Inflammatory macrophage (primary cell): ENCODE data around the gene NGRN.
"Not testable (repeated sequence)": the region's sequence is repeated elsewhere in the genome, so short reads cannot be mapped to it uniquely, and the experiment has no call there.

ENCODE experiments used
- DNase-seq, 2 donors: peaks; one replicate each; pipeline ENCODE4 v3.0.0-alpha.2; 2020 to 2022

NGRN gene

DNA sequence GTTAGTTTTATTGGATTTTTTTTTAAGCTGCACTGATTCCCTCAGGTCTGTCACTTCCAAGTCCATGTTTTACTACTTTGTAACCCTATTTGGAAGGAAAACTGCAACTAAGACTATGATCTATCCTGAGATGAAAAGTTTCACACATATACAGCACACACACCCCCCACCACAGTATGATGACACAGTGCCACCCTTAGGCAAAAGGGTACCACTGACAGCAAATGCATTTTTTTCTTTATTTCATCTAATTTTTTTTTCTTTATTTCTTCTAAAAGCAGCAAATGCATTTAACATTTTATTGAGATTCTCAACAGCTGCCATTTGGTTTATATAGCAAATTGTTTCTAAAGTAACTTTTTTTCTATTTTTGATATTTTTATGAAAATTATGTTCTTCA is 21.2 kb downstream of the NGRN start:
- DNase-seq: peak; percentile 21 to 25

DNA sequence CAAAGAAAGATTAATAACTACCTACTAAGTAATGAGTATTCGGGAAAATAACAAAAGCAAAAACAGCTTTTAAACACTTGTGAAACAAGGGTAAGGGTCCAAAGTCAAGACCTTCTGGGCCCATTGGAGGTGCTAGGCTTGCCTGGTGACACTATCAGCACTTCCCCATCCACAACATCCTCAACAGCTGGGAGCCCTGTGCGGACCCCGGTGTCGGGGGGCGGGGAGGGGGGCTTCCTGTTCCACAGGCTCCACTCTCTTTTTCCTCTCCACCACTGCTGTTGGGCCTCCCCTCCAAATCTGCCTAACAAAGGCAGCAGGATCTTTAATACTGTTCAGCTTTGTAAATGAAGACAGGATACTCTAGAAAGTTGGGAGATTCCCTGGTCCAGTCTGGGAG is 21.6 kb downstream of the NGRN start:
- no peak for DNase-seq

DNA sequence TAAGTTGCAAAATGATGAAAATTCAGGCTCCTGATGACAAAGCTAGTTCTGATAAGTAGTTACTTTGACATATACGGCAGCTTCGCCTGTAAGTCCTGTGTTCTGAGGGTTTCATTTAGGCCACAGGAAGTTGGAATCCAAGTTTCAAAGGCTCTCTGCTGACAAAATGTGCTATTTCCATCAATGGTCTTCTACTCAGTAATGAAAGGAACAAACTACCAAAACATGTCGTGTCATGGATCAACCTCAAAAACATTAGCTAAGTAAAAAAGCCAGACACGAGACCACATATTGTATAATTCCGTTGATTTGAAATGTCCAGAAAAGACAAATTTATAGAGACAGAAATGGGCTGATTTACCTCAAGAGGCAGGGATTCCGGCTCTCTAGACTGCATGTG is 22.5 kb downstream of the NGRN start:
- no peak for DNase-seq

DNA sequence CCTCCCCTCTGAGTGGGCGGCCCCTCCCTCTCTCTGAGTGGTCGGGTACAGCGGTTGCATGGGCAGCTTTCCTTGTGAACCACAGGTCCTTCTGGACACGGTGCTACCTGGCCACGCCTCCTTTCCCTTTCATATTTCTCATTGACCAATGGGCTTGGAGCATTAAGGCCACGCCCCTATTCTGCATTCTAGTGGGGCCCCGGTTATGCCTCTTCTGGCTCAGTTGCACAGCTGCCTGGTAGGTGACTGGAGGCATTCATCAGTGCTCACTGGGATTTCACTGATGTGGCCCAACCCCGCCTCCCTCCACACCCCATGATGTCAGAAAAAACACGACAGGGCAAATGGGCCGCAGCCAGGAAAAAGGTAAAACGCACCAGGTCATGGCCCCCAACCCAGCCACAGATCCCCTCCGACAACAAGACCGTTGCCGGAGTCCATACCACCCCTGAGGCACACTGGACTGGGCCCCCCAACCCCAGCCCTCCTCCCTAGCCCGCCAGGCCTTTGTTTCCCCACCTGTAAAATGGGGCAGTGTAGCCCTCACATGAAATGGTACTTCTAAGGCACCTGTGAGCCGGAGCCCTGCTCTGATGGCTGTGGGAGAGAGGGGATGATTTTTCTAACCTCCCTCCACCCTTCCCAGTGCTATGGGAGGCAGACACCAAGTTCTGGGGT is 26.3 kb downstream of the NGRN start:
- DNase-seq: no peak

DNA sequence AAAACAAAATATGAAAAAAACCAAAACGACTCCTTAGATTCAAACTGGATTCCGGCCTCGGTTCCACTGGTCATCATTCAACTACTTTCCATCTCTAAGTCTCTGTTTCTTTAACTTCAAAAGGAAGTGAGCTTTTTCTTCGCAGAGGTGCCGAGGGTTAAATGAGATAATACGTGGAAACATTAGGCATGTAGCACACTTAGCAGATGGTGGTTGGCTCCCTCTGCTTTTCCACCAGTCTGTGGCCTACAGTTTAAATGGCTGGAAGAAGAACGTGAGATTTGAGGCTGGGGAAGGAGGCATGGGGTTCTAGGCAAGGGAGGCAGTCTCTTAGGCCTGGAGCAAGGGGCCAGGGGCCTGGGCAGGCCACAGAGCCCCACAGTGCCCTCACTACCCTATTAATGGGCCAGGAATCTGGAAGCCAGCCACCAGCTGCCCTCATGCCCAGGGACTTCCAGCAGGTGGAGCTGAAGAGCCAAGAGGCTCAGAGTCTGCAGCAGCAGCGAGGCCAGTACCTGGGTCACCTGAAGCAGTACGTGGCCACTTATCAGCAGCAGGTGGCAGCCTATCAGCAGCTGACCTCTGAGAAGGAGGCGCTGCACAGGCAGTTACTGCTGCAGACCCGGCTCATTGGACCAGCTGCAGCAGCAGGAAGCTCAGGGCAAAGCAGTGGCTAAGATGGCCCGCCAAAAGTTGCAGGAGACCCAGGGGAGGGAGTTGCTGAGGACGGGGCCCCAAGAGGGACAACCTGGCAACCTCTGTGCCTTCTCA is 27.8 kb downstream of the NGRN start:
- peak; percentile 58 to 61 for DNase-seq

DNA sequence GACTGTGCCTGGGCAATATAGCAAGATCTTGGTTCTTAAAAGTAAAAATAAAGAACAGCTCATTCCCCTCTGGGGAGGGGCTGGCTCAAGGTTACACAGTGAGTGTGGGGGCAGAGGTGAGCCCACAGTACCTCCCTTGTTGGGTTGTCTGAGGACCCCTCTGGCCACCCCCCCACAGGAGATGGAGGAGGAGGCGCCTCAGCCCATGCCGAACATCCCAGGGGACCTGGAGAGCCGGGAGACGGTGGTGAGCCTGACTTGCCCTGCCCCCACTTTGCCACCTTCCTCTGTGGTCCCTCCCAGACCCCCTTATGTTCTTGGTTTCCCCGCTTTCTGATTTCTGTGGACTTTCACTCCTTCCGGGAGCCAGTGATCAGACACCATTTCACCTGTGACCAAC is 28.7 kb downstream of the NGRN start:
- DNase-seq: no peak

DNA sequence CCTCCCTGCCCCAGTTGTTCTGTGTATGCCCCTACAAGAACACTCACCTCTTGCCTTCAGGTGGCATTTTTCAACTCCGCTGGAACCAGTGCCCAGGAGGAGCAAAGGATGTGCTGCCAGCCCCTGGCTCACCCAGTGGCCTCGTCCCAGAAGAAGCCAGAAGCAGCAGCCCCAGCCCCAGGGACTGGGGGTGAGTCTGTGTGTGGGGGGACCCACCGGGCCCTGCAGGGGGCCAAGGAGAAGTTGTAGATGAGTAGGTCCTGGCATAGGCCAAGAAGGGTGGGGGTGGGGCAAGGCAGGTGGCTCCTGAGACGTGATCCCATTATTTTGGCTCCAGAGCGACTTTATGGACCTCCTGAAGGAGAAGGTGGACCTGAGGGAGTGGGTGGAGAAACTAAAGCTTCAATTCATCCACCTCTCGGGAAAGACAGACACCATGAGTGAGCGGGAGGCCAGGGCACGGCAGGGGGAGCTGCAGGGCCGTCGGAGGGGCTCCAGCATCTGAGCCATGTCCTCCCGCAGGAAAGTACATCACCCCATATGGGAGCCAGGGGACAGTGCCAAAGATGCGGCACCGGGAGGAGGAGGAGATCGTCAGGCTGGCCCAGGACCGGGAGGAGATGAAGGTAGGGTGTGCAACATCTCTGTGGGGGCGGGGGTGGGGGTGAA is 29.3 kb downstream of the NGRN start:
- DNase-seq: no peak

DNA sequence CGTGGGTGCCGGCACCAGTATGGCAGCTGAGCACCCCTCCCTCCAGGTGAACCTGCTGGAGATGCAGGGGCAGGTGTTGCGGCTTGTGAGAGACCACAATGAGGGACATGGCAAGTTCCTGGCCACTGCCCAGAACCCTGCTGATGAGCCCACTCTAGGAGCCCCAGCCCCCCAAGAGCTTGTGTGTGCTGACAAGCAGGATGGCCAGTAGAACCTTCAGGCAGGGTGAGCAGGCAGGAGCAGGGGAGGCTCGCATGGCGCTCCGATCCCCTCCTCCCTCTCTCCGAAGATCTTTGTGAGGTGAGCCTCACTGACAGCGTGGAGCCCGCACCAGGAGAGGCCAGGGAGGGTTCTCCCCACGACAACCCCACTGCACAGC is 29.8 kb downstream of the NGRN start:
- no peak for DNase-seq

DNA sequence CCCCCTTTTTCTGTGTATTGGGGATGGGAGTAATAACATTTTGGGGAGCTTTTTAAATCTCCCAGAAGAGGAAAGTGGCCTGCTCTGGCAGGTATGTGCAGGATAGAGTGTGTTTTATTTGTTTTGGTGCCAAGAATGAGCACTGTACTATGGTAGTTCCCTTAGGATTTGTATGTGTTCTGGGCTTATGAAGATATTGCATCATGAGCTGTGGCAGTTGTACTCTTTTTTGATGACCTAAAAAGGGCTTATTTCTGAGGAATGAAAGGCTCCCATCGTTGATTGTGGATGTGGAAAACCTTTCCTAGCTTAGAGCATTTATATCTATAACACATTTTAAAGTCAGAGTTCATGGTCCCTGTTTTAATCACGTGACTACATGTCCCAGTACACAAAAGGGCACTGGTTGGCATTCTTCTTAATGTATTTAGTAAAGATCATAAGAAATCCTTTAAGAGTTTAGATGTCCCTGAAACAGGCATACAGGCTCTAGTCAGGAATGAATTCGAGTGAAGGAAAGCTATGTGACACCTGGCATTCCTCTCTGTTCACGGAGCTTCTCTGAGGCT is 30.9 kb downstream of the NGRN start:
- DNase-seq: not testable (repeated sequence)

DNA sequence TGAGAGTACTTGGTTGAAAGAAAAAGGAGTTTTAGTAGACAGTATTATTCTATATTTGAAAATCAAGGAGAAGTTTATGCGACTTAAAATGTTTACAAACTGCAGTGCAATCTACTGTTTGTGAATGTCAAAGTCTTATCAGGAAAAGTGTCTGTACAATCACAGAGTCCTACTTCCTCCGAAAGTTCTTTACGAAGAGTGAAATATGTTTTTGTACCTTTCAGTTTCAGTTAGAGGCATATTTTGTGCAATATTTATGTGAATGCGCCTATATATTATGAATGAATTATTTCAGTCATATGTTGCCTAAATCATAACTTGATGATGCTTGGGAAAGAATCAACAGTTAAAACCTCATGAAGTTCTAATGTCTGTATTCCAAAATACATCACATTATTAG is 31.5 kb downstream of the NGRN start:
- no peak for DNase-seq

DNA sequence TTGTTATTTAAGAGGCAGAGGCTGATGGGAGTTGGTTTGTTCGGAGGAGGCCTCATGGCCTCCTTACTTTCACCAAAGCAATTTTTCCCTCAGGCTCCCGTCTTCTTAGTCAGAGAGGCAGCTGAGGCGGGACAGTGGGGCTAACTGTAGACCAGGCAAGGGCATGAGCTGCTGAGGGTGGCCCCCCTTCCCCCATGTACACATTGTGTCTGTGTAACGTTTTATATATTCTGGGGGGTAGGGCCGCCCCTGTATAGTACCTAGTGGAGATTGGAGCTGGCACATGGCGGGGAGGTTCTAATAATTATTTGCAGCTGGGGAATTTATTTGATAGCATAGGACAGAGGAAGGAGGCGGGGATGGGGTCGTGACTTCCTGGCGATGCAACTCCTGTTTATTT is 35.1 kb downstream of the NGRN start:
- no peak for DNase-seq

DNA sequence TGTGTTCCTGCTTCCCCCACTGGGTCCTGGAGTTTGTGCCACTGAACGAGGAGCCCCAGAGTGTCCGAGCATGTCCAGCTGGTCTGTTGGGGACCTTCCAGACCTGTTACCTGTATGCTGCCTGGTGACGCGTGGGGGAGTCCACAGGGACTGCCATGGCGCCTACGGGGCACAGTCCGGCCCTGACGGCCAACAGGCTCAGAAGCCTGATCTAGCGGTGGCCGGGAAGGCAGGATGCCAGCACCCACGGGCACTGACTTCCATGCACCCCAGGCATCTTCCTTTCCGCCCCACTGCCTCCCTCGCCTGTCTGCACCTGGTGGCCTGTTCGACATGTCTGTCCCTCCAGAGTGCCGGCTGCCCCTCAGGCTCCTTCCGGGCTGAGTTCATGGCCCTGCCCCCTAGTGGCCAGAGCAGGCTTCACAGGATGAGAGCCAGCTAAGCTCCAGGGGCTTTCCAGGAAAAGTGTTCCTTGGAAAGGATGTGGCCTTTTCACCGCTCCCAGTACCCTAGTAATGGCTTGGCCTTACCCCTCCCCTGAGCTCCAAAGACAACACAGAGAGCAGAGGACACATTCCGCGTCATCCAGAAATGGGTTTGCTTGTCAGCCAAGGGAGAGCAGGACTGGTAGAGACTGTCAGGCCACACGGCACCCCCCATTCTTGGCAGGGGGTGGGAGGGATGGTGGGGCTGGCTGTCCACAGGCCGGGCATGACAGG is 35.7 kb downstream of the NGRN start:
- DNase-seq: peak; percentile 49 to 58

DNA sequence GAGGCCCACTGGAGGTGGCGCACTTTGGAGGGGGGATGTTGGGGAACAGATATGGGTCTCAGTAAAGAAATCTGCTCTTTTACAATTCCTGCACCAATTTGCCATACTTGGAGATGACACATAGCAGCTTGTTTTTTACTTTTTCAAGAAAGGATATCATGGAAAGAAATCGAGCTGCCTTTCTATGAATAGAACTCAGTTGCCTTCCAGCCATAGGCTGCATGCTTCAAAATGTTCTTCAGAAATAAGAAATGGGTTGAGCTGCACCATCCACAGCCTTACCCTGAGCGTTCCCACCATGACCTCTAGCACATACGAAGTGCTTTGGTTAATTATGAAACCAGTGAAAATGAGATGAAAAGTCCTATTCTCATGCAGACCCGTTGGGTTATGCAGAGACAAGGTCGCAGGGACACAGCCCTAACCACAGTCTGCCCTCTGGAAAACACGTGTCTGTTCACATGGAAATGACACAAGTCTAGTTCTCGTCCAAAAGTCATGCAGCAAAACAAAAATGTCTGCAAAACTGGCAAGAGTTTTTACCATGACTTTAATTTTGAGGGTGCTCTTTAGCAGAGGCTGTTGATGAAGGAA is 36.3 kb downstream of the NGRN start:
- no peak for DNase-seq

DNA sequence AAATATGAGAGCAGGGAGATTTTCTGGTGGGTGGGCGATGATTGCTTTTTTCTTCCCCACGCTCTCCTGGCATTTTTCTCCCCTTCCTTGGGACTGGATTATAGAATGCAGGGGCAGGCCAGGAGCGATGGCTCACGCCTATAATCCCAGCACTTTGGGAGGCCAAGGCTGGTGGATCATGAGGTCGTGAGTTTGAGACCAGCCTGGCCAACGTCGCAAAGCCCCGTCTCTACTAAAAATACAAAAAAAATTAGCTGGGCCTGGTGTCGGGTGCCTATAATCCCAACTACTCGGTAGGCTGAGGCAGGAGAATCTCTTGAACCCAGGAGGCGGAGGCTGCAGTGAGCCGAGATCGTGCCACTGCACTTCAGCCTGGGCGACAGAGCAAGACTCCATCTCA is 39.9 kb downstream of the NGRN start:
- not testable (repeated sequence) for DNase-seq

DNA sequence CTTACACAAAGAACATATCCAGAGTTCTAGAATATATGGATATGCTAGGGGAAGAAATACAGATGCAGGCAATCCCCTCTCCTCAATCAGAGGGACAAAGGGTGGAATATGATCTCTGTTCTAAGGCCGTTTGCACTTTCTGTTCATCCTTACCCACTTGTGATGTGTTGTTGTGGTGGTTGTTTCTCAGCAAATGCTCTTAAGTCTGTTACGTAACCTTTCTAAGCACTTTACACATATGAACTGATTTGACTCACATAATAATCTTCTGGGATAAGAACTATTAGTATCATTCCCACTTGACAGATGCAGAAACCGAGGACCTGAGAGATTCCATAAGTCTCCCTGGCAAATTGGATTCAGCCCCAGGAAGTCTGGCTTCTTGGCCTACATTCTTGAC is 40.5 kb downstream of the NGRN start:
- DNase-seq: peak in 1 of 2 donors; percentile 9

DNA sequence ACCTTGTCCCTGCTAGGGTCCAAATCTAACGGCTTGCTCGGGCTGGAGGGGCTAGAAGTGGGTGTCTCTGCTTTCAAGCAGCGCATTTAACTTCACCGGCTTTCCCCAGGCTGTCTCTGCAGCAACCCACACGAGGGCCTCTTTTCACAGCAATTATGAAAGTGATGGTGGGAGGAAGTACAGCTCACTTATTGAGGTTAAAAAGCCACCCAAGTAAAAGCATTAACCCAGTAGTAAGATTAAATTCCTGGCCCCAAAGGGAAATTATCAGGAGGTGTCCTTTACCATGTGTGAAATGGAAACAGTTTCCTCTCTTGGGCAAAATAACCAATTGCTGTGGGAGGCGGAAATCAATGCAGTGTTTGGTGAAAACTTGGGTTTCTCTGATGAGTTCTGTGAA is 41.1 kb downstream of the NGRN start:
- DNase-seq: peak; percentile 69 to 75

DNA sequence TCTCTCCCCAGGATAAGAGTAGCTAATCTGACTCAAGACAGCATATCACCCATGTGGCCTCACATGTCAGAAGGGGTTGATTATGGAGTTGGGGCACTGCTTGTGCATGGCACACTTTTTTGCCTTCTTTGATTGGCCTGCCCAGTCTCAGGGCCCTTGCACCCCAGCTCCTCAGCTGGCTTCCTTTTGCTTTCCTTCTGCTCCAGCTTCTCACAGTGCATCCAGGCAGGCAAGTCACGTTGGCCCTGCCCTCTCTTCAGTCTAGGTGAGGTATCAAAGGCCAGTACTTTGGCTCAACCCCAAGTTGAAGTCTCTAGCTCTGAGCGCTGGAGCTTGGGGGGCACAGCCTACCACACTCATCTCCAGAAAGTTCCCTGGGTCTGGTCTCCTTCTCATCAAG is 42.2 kb downstream of the NGRN start:
- DNase-seq: no peak

DNA sequence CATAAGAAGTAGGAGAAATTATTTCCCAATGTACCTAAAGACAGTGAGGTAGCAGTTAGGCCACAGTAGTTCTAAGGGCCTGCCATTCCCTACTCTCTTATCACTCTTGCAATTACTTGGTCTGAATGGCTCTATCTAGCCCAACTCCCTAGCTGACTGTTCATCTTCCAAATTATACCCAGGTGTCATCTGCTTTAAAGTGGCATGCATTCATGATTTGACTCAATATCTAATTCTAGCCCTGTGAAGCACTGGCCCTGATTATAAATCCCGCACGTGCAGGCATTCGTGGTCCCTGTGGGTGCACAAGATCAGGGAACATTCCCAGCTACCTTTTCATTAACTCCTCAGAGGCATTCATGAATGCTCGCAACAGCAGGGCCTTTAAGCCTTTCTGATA is 43.5 kb downstream of the NGRN start:
- DNase-seq: no peak

DNA sequence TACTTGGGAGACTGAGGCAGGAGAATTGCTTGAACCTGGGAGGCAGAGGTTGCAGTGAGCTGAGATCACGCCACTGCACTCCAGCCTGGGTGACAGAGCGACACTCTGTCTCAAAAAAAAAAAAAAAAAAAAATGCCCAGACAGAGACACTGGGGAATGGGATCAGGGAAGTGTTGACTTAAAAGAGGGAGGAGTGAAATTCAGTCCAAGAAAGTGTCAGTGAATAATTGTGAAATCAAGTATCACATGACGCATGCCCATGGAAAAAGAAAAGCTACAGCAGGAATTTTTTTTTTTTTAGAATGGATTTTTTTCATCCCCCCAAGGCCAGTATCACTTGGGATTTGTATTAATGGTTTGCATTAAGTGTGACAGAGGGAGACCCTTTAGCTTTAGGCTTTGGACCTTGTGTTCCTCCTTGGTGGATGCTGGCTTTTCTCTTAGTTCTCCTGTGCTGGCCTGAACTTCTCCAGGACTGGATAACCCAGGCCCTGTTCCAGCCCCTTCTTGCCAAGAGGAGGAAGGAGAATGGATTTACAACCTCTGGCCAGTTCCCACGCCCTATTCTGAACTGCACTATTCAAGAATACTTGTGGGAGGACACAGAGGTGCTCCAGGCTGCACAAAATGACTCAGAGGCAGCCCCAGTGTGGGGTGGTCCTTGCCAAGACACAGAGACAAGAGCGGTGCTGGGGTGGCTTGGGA is 50.0 kb downstream of the NGRN start:
- DNase-seq: no peak

DNA sequence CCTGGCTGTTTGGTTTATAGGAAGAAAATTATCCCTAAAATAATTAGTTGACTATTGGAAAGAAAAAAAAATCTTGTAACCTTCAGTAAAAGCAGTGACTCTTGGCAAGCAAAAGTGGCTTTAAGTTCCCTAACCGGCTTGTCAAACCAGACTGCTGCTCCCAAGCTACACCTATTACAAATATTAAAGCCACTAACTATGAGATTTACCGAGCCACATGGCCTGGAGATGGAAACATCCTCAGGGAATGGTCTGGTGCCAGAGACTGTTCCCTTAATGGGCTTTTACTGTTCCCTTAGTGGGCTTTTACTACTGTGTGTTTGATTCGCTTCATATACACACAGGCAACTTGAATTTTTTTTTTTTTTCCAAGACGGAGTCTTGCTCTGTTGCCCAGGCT is 50.7 kb downstream of the NGRN start:
- no peak for DNase-seq

DNA sequence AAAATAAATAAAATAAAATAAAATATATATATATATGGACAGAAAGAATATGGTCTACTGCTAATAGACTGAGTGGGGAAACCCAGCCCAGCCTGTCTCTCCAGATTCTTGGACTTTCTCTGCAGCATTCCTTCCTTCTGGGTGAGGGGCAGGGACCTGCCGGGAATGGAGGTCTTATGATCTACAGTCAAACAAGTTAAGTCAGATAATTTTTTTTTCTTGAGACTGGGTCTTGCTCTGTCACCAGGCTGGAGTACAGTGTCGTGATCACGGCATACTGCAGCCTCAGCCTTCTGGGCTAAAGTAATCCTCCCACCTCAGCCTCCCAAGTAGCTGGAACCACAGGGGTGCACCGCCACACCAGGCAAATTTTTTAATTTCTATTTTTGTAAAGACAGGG is 53.1 kb downstream of the NGRN start:
- no peak for DNase-seq
